Adrenal gland (tissue), 5 donors: Measurements from ENCODE around the gene HHIP.

Experiments
- POLR2A ChIP-seq, 2 donors: fragments of 450-650 bp; IDR thresholded peaks; one replicate each; pipeline ENCODE4 v1.6.1; 2017; ENCODE audit warnings: antibody characterized with exemption in 2 of 2, mild to moderate bottlenecking in 2 of 2, moderate library complexity in 1 of 2
- TF ChIP-seq, protein P1 (sequence below), 6 experiments: fragments of 450-650 bp in 4 of 6; fragments of 200-600 bp in 2 of 6; sonication (generic) in 1 of 6; IDR thresholded peaks; 1 replicate in 5 of 6; 2 replicates in 1 of 6; pipeline versions ENCODE4 v1.5.1 to v1.8.0; 2016 to 2021; ENCODE audit warnings: antibody characterized with exemption in 6 of 6, mild to moderate bottlenecking in 2 of 6, moderate library complexity in 1 of 6
- donor health status: DM: no; HTN: no; CAD: no.

DNA sequence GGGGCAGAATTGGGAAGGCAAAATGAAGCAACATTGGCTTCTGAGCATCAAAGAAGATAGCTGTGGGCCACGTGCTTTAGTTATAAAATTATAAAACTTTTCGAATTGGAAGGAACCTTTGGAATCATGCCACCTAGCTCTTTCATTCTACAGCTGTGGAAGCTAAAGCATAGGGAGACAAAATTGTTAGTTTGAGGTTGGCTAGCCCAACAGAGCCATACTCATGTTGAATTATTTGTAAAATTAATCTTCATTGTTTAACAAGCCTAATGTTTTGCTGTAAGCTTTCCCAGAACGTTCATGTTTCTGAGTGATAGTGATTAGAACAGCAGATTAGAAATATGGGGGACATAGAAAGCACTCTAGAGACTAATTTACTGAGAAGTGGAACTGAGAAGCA, 35.9 kb downstream of the HHIP start:
- TF ChIP-seq, protein P1, sequence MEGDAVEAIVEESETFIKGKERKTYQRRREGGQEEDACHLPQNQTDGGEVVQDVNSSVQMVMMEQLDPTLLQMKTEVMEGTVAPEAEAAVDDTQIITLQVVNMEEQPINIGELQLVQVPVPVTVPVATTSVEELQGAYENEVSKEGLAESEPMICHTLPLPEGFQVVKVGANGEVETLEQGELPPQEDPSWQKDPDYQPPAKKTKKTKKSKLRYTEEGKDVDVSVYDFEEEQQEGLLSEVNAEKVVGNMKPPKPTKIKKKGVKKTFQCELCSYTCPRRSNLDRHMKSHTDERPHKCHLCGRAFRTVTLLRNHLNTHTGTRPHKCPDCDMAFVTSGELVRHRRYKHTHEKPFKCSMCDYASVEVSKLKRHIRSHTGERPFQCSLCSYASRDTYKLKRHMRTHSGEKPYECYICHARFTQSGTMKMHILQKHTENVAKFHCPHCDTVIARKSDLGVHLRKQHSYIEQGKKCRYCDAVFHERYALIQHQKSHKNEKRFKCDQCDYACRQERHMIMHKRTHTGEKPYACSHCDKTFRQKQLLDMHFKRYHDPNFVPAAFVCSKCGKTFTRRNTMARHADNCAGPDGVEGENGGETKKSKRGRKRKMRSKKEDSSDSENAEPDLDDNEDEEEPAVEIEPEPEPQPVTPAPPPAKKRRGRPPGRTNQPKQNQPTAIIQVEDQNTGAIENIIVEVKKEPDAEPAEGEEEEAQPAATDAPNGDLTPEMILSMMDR (IDR thresholded peaks at IDR 0.05) = no peak
- TF ChIP-seq POLR2A (IDR thresholded peaks at IDR 0.05) = no peak
